Activated CD4-positive, alpha-beta T cell treated with anti-CD3 and anti-CD28 coated beads for 4 hours (primary cell): ENCODE data around the gene HABP2.

Experiments used
- DNase-seq, 2 donors: peaks; one replicate each; pipeline ENCODE4 v3.0.0-alpha.2; 2020

Gene HABP2

GRCh38 chr10:113527211-113527906 is 25.5 kb upstream of the HABP2 start:
- no peak for DNase-seq

DNA sequence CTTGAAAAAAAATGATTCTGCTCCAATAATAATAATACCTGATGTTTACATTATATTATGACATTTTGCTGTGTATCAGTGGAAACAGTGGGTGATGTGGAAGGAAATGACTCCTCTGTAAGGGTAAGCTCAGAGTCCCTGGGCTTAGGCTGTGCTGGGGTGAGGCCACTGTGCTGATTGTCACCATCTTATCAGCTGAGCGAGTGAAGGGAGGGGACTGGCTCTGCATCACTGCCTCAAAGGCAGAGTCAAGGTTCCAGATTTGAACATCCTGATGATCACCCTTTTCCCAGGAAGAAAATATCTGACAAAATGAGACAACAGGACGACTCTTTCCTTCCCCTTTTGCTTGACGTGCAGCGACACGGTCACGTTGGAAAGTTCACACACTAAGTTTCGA is 24.0 kb upstream of the HABP2 start:
- DNase-seq = no peak

DNA sequence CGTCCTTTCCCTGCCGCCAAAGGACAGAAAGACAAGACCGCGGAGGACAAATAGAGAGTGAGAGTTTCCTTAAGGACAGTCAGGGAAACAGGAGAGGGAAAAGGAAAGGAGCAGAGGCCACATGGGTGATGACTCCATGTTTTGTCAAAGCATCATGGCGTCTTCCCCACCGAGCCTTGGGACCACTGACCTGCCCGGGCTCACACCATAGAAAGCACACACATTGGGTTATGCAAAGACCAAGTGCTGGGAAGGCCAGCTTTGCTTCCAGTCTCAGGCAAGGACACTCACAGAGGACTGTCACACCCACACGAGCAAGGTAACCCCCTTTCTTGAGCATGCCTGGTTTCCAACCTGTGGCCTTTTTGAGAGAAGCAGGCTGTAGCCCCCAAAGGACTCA is 23.3 kb upstream of the HABP2 start:
- no peak for DNase-seq

DNA sequence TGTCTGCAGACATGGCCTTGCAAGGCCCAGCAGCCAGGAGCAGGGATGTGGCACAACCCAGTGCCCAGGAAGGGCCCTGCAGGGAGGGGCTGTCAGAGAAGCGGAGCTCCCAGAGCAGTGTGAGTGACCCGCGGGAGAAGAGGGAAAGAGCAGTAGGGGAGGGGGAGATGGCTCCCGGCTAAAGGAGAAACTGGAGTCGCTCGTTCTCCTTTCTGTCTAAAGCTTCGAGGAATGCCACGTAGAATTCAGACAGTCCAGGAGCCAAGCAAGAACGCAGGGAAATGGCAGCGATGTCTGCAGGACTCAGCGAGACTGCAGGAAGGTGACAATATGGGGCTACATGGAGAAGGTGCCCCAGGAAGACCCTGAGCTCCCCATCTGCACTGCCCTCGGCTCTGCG is 22.4 kb upstream of the HABP2 start:
- DNase-seq = no peak

DNA sequence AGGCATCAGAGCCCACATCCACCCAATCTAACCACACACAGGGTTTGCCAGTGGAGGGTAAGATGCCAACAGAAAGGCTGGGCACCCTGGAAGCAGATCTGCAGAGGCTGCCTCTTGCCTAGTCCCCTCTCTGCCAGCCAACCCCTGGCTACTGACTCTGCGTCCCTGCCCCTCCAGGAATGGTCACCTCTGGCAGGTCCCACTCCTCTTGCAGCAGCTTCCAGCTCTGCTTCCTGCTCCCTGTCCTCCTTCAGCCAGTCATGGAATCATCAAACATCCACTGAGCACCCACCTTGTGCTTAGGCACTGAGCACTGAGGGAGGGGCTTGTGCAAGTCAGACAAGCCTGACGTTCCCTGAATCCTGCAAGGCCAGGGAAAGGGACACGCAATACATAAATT is 20.1 kb upstream of the HABP2 start:
- no peak for DNase-seq

GRCh38 chr10:113533801-113534200 is 19.1 kb upstream of the HABP2 start:
- no peak for DNase-seq

DNA sequence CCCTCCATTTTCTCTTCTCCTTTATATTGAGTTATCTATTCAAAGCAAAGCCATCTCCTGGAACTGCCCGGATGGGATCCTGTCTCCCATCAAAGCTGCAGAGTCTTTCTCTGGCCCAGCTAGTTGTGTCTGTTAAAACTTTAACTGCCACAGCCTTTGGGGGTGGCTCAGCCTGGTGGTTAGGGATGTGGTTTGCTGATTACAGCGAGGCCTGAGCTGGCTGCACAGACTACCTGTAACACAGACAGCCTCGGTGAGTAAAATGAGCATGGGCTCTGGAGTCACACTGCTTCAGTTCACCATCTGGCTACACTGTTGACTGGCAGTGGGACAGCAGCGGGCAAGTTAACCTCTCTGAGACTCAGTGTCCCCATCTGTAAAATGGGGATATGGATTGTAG is 18.4 kb upstream of the HABP2 start:
- no peak for DNase-seq

DNA sequence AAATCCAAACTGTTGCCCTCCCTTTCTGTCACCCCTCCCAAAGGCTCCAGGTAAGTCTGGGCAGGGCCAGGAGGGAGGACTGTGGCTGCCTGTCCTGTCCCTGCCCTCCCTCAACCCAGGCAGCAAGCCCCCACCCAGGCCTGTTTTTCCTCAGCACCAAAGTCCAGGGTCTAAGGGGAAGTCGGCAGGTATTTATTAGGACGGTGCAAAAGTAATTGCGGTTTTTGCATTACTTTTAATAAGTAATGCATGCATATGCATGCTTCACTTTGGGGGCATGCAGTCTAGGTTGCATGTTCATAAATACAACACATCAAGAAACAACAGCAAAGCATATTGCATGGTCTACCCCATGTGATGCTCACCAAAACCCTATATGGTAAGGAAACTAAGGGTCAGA is 15.2 kb upstream of the HABP2 start:
- DNase-seq = no peak

- no peak for DNase-seq
Observed at GRCh38 chr10:113538151-113538550, 14.7 kb upstream of the HABP2 start.

- no peak for DNase-seq
Observed at GRCh38 chr10:113539789-113540188, 13.1 kb upstream of the HABP2 start.

DNA sequence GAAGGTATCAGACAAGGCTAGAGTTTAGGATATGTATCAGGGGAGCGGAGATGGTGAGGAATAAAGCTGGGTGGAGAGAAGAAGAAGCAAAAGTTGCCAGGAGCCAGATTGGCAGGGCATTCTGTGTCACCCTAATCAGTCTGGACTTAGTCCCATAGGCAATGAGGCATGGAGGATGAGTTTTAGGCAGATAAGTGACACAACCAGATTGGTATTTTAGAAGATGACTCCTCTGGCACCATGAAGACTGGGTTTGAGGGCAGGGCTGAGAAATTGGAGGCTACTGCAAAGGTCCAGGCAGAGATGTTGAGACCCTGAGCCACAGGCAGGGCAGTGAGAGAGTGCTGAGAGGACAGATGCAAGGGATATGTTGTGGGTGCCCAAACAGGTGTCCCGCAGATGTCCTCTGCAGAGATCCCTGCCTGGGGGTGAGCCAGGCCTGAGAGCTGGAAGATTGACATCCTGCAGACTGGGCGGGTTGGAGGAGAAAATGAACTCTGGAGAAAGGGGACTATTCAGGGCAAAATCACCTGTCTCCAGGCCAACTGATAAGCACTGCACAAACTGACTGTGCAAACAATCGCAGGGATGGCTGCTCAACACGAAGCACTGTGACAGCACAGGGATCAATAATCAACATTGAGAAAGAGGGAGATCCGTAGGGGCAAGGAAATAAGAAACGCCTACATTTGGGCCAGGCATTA is 11.9 kb upstream of the HABP2 start:
- no peak for DNase-seq

DNA sequence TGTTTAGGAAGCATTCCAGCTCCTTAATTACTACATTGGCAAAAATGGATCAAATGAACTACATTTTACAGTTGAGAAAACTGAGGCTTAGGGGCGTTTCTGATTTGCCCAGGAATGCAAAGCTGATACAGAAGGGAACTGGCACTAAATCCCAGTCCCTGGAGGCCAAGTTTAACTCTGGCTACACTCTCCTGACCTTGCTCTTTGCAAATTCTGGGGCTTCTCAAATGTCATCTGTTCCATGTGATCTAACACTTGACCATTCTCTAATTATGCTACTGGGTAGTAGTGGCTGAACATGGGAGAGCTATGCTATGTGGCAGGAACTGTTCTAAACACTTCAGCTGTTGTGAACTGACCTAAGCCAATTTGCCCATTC is 11.3 kb upstream of the HABP2 start:
- no peak for DNase-seq

DNA sequence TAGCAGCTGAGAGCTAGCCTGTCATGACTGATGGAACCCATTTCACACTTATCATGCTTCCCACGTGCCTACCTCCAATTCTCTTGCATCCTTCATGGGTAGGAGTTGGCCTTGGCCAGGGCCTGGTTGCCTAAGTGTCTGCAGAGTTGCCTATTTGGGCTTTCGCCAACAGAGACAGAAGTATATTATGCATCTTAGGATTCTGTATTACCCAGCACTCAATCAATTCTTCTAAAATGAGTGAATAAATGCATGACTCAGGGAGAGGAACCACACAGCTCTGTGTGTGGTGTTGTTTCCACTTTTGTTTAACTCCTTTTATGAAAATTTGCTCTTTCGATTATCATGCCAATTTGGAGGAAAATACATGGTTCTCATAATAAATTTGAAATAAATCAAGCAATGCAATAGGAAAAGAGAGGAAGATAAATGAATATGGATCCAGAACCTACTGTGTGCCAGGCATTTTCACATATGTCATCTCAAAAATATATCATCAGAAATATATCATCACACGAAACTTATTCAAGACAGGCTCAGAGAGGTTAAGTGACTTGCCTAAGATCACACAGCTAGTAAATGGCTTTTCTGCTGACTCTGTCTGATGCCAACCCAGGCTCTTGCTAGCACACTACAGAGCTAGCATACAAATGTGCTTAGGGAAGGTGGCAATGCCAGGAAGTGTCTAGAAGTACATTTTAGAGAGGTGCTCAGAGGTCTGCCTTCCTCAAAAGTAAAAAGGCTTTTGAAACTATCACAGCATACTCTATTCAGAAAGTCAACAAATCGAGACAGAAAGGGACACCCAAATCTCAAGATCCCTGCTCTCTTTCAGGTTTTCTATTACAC is 9.5 kb upstream of the HABP2 start:
- DNase-seq = no peak

DNA sequence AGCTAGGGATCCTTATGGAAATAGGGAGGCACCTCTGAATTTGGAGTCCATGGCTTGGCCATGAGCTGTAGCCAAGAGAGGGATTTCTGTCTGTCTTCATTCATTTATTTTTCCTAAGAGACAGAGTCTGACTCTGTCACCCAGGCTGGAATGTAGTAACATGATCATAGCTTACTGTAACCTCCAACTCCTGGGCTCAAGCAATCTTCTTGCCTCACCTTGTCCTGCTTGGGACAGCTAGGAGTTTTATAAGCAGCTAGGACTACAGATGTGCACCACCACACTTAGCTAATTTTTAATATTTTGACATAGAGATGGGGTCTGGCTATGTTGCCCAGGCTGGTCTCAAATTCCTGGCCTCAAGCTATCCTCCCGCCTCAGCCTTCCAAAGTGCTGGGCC is 8.5 kb upstream of the HABP2 start:
- no peak for DNase-seq

GRCh38 chr10:113547426-113547825 is 5.4 kb upstream of the HABP2 start:
- no peak for DNase-seq

- no peak for DNase-seq
Observed at GRCh38 chr10:113549856-113550255, 3.0 kb upstream of the HABP2 start.

DNA sequence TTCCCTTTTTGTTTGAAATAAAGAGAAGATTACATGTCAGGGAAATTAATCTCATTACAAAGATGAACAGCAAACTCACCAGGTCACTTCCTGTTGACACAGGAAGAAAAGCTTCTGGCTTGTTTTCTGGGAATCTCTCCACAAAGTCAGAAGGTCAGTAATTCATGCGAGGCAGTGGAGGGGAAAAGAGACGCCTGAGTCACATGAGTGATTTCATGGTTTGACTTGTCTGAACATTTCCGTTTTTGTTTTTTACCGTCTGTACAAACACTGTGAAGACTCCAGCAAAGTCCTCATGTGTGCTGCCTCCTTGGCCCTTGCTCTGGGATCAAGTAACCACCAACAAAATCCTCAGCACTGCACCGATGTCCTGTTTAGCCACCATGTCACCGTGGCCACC is 2.5 kb upstream of the HABP2 start:
- no peak for DNase-seq

- DNase-seq = no peak
Observed at GRCh38 chr10:113552014-113552413, 839 bp upstream of the HABP2 start.

DNA sequence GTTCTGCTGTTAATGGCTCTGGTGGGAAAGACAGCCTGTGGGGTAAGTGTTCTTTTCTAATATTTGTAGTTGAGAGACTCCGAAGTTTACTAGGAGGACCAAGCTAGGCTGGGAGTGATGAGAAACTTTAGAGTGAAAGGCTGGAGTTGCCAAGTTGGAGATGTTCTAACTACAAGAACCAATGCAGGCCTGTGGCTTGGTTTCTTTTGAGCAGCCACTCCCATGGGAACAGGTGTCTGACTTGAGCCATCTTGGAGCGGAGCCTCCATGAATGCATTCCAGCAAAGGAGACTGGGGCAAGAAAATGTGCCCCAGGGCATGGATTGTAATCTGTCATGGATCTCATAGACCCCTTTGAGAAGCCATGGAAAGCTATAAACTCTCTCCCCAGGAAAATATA is 296 bp downstream of the HABP2 start:
- no peak for DNase-seq

GRCh38 chr10:113554214-113554613 is 1.4 kb downstream of the HABP2 start:
- no peak for DNase-seq

DNA sequence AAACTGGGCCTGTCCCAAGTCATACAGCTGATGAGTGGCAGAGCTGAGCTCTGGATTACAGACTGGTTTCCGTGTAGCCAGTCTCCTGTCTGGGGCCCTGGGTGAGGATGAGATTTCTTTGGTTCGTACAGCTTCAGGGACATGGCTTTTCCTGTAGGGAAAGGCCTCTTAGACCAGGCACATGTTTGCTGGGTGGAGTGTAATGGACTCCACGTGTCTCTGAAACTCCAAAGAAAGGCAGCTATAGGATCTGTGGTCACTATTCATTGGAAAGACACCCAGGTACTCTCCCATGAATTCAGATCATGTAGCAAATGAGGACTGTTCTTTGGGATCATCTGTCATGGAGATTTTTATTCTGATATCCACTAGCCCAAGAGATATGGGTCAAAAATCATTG is 2.4 kb downstream of the HABP2 start:
- no peak for DNase-seq

DNA sequence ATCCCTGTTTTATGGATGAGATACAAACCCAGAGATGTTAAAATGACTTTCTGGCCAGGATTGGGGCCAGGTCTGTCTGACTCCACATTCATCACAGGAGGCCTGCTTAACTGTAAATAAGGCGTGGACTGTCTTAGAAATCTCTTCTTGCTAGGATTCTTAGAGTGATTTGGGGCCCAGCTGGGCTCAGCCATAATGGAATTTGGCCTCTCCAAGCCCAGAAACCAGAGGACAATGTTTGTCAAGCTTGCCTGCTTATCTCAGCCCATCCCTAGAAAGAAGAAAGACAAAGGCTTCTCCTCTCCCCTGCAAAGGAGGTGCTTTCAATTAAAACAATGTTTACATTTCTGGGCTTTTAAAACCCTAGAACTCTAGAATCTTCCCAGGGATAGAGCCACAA is 2.9 kb downstream of the HABP2 start:
- DNase-seq = no peak

- no peak for DNase-seq
Observed at GRCh38 chr10:113557424-113557862, 4.6 kb downstream of the HABP2 start.

GRCh38 chr10:113557903-113558321 is 5.1 kb downstream of the HABP2 start:
- no peak for DNase-seq
